AG04449 (cell line): ENCODE data around the gene KCTD16.

Experiments
- CTCF ChIA-PET: fragments of 350-600 bp; formaldehyde crosslinking; extraction: SDS; loops from one replicate; lab custom pipeline; 2021; ENCODE audit warnings: antibody characterized with exemption; lab: Yijun Ruan, JAX
- POLR2A ChIA-PET: fragments of 400-600, 350-600 bp; formaldehyde crosslinking; extraction: SDS; loops from one replicate; lab custom pipeline; 2020; ENCODE audit warnings: antibody characterized with exemption, inconsistent platforms; lab: Yijun Ruan, JAX
- DNase-seq: peaks from one replicate; pipeline ENCODE4 v3.0.0-alpha.2; 2010; ENCODE audit warnings: low read depth, low spot score
- H3K4me3 ChIP-seq: 2 replicates; pipeline ENCODE4 v1.5.1; 2011; ENCODE audit warnings: low read depth, mild to moderate bottlenecking, control low read depth, low read length
- TF ChIP-seq, protein P1 (sequence below): IDR thresholded peaks from one replicate; pipeline ENCODE4 v1.5.1; 2011; ENCODE audit warnings: mild to moderate bottlenecking, moderate library complexity, low read length, control low read depth, inconsistent platforms; ENCODE audit not compliant: insufficient read depth; ENCODE audit errors: missing control alignments

KCTD16 gene

DNA sequence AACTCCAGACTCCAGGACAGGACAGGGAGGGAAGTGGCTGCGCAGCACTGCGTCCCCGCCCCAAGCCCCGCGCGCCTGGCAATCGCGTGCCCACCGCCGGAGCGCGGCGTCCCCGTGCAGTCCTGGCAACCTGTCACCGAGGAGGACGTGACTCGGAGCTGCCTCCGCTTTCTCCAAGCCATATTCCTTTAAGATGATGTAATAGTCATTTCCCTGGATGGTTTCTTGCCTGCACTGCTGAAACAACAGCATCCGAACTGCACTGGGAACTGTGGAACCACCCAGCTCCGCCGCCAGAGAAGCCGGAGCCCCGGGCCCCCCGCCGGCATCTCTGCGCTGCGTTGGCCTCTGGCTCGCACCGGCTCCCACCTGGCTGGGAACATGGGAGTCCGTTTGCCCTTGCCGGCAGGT, 34.5 kb downstream of the KCTD16 start:
- ChIA-PET CTCF (interaction anchor here (0.6 to 4.7 kb wide), 17 partner anchors 9 to 1925 kb away, joined by 3 to 39 read pairs (median 7); no protein-coding TSS in a partner anchor), POLR2A (interaction anchor here (0.6 kb wide), 2 partner anchors 471 to 1582 kb away, joined by 3 read pairs; no protein-coding TSS in a partner anchor)
- TF ChIP-seq, protein P1, sequence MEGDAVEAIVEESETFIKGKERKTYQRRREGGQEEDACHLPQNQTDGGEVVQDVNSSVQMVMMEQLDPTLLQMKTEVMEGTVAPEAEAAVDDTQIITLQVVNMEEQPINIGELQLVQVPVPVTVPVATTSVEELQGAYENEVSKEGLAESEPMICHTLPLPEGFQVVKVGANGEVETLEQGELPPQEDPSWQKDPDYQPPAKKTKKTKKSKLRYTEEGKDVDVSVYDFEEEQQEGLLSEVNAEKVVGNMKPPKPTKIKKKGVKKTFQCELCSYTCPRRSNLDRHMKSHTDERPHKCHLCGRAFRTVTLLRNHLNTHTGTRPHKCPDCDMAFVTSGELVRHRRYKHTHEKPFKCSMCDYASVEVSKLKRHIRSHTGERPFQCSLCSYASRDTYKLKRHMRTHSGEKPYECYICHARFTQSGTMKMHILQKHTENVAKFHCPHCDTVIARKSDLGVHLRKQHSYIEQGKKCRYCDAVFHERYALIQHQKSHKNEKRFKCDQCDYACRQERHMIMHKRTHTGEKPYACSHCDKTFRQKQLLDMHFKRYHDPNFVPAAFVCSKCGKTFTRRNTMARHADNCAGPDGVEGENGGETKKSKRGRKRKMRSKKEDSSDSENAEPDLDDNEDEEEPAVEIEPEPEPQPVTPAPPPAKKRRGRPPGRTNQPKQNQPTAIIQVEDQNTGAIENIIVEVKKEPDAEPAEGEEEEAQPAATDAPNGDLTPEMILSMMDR, result no peak
- DNase-seq, result no peak
- peak overlapping the region; percentile 58 for H3K4me3 ChIP-seq

DNA sequence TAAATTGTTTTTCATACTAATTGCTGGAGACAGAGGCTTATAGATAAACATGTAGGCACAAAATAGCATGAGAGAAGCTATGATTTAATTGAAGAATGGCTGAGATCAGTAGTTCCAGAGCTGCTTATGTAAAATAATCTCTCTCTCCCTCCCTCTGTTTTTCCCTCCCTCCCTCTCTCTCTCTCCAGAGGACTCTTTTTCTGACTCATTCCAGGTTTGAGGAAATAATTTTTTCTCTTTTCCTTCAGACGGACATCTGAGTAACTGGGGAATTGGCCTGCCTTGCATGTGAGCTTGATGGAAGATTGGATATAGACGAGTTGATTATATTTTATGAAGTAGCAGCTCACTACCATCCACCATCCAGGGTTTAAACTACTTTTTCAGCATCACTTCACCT, 35.5 kb downstream of the KCTD16 start:
- POLR2A ChIA-PET, result no interaction called here
- DNase-seq, result no peak
- peak overlapping the region; percentile 58 for H3K4me3 ChIP-seq
- TF ChIP-seq, protein P1, result no peak
- CTCF ChIA-PET, result interaction anchor here (0.7 to 4.7 kb wide), 9 partner anchors 8 to 1940 kb away, joined by 3 to 36 read pairs (median 5); no protein-coding TSS in a partner anchor

DNA sequence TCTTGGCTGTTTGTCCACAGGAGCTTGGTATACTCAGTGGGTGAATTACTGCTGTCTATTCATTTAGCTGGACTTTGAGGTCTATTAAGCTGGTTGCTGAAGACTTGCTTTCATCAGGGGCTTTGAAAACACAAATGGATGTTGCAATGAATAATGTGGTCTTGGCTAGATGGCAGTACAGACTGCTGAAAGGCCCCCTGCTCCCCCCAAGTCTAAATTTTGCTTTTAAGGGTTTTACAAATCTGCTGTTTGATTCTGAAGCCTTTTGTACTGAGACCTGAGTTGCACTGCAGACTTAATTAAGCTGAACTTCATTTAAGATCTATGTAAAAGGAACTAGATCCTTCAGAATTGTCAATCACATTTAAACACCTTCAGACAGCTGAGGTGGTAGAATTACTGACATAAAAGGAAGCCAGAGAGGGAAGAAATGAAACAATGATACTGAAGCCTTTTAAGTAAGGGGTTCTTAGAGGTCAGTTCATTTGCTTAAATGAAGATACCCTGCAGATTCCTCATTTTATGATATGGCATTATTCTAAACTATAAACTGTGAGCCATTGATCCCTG, 37.3 kb downstream of the KCTD16 start:
- DNase-seq, result no peak
- CTCF ChIA-PET, result interaction anchor here (0.9 to 4.7 kb wide), 4 partner anchors 182 to 1618 kb away, joined by 4 to 36 read pairs (median 4); no protein-coding TSS in a partner anchor
- POLR2A ChIA-PET, result no interaction called here
- no peak overlapping the region; the same call in 1 of the 2 replicates for H3K4me3 ChIP-seq
- TF ChIP-seq, protein P1, result no peak

DNA sequence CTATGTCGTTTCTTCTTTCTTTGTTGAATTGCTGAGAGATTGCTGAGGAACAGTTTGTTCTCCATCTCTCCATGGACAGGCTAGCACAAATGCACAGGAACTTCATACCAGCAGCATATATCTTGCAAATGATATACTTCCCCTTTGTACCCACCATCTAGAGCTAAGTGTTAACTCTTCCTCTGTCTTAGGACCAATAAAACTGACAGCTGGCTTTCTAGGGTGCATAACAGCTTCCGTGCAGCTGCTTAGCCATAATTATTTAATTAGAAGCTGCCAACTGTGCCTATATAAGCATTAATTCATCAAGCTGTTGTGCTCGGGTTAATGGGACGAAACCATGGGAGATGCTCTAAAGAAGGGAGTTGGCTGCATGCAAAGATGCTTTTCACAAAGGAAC, 38.7 kb downstream of the KCTD16 start:
- no peak overlapping the region for H3K4me3 ChIP-seq
- TF ChIP-seq, protein P1, result no peak
- ChIA-PET POLR2A (no interaction called here), CTCF (interaction anchor here (0.6 to 4.7 kb wide), 2 partner anchors 1029 to 1617 kb away, joined by 3 to 36 read pairs; no protein-coding TSS in a partner anchor)
- no peak for DNase-seq

DNA sequence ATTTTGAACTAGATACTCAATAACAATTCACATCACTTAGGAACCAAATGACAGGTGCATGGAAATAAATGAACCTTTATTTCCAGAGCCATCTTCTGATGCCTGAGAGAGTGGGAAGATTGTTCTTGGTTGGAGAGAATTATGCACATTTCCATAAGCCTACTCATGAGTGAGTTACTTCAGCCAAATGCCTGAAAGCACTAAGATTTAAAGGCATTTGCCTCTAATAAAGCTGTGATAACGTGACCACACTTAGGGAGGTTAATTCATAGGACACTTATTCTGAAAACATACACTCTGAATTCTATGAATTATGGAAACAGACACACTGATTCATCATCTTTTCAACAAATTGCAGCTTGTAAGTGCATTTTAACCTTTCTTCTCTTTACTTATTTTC, 40.0 kb downstream of the KCTD16 start:
- H3K4me3 ChIP-seq, result no peak overlapping the region
- TF ChIP-seq, protein P1, result no peak
- DNase-seq, result no peak
- ChIA-PET POLR2A (no interaction called here), CTCF (no interaction called here)

DNA sequence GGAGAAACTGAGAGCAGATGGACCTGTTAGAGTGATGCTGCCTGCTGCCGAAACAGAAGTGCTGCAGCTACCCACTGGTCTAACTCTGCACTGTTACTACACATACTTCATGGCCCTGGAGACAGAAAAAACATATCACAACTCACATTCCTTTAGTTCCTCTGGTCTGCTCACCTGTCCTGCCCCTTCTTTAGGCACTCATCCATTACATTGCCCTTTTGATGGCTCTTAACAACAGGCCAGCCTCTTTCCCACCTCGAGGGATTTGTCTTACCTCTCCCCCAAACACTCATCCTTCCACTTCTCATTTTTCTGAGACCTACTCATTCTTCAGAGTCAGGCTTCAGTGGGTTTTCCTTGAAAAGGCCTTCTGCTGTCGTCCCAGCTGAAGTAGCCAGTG, 49.2 kb downstream of the KCTD16 start:
- ChIA-PET POLR2A (no interaction called here), CTCF (interaction anchor here (1.1 kb wide), 1 partner anchor 1605 kb away, joined by 3 read pairs; no protein-coding TSS in a partner anchor)
- H3K4me3 ChIP-seq, result no peak overlapping the region
- no peak for DNase-seq
- TF ChIP-seq, protein P1, result no peak
